ENCODE results near the gene MEF2D. TPM values are rescaled to one million over a fixed set of nuclear protein-coding genes. Genes with fewer than 3 reads are reported as not detected.

MEF2D gene
- total and polyA plus RNA-seq, 3 donors from 2014 or later = 34.4 to 113 (median 96.8) TPM

GRCh38 chr1:156467385-156467784 is 33.2 kb downstream of the MEF2D start:
- Histone ChIP-seq H3K27ac (no peak overlapping the region), H3K4me3 (no peak overlapping the region), H3K9me3 (no peaks in the 10 kb centered on the region), H3K4me1 (peaks cover 38% of the 10 kb centered on the region), H3K36me3 (ENCODE audit: low read depth, missing control alignments) (no peaks in the 10 kb centered on the region), H3K27me3 (no peaks in the 10 kb centered on the region)
- intact Hi-C loops (cut with DNase I; ENCODE audit: low total_unique reads) = no loop called here
- TF ChIP-seq CTCF (IDR thresholded peaks at IDR 0.05) (no peak), POLR2A (IDR thresholded peaks at IDR 0.05) (no peak)
- DNase-seq = no peak
- 74 to 83% methylated on average over 9 of the region's 9 CpGs for WGBS, 2 donors

GRCh38 chr1:156465747-156466365 is 34.7 kb downstream of the MEF2D start:
- DNase-seq = no peak
- Histone ChIP-seq H3K4me1 (peaks cover 28% of the 10 kb centered on the region), H3K4me3 (no peak overlapping the region), H3K27me3 (no peaks in the 10 kb centered on the region), H3K36me3 (ENCODE audit: low read depth, missing control alignments) (no peaks in the 10 kb centered on the region), H3K9me3 (no peaks in the 10 kb centered on the region), H3K27ac (peak overlapping the region; percentile 67 to 80)
- 52 to 54% methylated on average over 15 to 17 of the region's 17 CpGs for WGBS, 2 donors
- intact Hi-C loops (cut with DNase I; ENCODE audit: low total_unique reads) = no loop called here
- TF ChIP-seq CTCF (IDR thresholded peaks at IDR 0.05) = no peak
- TF ChIP-seq POLR2A (IDR thresholded peaks at IDR 0.05) = no peak

GRCh38 chr1:156464825-156465452 is 35.6 kb downstream of the MEF2D start:
- 53 to 71% methylated on average over 9 of the region's 9 CpGs for WGBS, 2 donors
- Histone ChIP-seq H3K27me3 (no peaks in the 10 kb centered on the region), H3K9me3 (no peaks in the 10 kb centered on the region), H3K27ac (peak overlapping the region; percentile 67 to 80), H3K4me1 (peaks cover 28% of the 10 kb centered on the region), H3K36me3 (ENCODE audit: low read depth, missing control alignments) (no peaks in the 10 kb centered on the region), H3K4me3 (no peak overlapping the region)
- DNase-seq = peak; percentile 45
- TF ChIP-seq POLR2A (IDR thresholded peaks at IDR 0.05) = no peak
- TF ChIP-seq CTCF (IDR thresholded peaks at IDR 0.05) = no peak
- intact Hi-C loops (cut with DNase I; ENCODE audit: low total_unique reads) = no loop called here

- TF ChIP-seq POLR2A (IDR thresholded peaks at IDR 0.05) (no peak), CTCF (IDR thresholded peaks at IDR 0.05) (no peak)
- peak; percentile 43 for DNase-seq
- H3K36me3 ChIP-seq (ENCODE audit: low read depth, missing control alignments) = no peaks in the 10 kb centered on the region
- 42 to 47% methylated on average over 3 of the region's 3 CpGs for WGBS, 2 donors
- intact Hi-C loops (cut with DNase I; ENCODE audit: low total_unique reads) = no loop called here
- H3K4me3 ChIP-seq = no peak overlapping the region
- no peaks in the 10 kb centered on the region for H3K9me3 ChIP-seq
- H3K27me3 ChIP-seq = no peaks in the 10 kb centered on the region
- peak overlapping the region; percentile 67 to 80 for H3K27ac ChIP-seq
- H3K4me1 ChIP-seq = peaks cover 28% of the 10 kb centered on the region
Measured at GRCh38 chr1:156464335-156464734, 36.2 kb downstream of the MEF2D start.

- Histone ChIP-seq H3K4me1 (peaks cover 28% of the 10 kb centered on the region), H3K9me3 (no peaks in the 10 kb centered on the region), H3K36me3 (ENCODE audit: low read depth, missing control alignments) (no peaks in the 10 kb centered on the region), H3K4me3 (no peak overlapping the region), H3K27ac (peak overlapping the region; percentile 67 to 80), H3K27me3 (no peaks in the 10 kb centered on the region)
- 46 to 57% methylated on average over 4 of the region's 4 CpGs for WGBS, 2 donors
- peak; percentile 60 for DNase-seq
- no peak for TF ChIP-seq CTCF (IDR thresholded peaks at IDR 0.05)
- no peak for TF ChIP-seq POLR2A (IDR thresholded peaks at IDR 0.05)
- intact Hi-C loops (cut with DNase I; ENCODE audit: low total_unique reads) = no loop called here
Measured at GRCh38 chr1:156463874-156464273, 36.7 kb downstream of the MEF2D start.

All from testis (tissue), 3 donors.